ENCODE results near the gene NOM1.
A peak's percentile ranks its signal among the peaks of the same experiment; 100 is the strongest.

Gene NOM1

GRCh38 chr7:157017603-157018327, 68.3 kb downstream of the NOM1 start:
- DNase-seq, result peak; percentile 60 to 86

DNA sequence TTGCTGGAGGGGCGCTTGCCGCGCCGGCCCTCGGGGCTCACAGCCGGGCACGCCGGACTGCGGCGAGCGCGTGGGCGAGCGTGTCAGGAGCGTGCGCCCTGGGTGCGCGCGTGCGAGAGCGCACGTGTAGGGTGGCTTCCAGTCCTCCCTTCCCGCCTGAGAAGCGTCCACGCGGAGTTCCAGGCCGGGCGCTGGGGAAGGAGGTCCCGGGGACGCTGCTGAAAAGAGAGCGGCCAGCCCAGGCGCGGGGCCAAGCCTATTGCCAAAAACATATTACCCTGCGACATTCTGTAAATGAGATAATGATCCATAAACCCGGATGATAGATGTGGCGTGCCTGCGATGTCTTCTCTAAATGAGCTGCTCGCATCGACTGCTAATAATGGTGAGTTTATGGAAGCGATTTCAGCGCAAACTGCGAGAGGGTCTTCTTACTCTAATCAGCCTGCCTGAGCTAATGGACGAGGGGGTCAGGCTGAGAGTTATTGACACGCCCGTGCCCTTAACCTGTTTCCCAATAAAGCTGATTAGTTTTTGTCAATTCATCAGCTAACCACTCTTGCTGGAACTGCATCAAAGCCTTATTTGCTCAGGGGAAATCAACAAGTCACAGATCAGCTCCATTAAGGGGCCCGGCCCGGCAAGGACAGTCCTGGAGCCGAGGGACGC, 69.0 kb downstream of the NOM1 start:
- no peak for DNase-seq

DNA sequence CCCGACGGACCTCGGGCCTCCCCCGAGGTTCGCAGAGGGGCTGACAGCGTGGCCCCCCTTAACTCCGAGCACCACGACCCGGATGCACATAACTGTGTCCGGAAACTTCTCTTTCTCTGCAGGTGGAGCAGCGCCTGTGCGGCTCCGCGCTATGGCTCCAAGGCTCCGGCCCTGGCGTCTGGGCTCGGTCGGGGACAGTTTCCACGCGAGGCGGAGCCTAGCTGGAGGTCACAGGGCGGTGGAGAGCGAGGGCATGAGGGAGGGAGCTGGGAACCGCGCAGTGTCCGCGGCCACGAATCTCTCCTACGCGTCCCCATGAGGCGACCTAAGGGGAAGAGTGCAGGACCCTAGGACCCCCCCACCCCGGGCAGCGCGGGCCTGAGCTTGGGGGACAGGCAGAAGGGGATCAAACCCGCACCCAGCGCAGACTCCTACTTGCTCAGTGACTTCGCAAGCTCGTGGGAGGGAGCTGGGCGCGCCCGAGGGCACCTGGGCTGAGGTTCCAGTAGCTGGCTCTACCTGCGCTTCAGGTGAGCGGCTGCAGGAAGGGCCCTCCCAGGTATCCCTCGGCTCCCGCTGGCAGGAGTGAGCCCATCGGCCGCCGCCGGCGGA, 69.6 kb downstream of the NOM1 start:
- DNase-seq, result peak; percentile 53 to 87

GRCh38 chr7:157019718-157020451, 70.4 kb downstream of the NOM1 start:
- DNase-seq, result peak in 1 of 2 experiments; percentile 18

- no peak for DNase-seq
These were observed 71.1 kb downstream of the NOM1 start for GRCh38 chr7:157020514-157021070.

DNA sequence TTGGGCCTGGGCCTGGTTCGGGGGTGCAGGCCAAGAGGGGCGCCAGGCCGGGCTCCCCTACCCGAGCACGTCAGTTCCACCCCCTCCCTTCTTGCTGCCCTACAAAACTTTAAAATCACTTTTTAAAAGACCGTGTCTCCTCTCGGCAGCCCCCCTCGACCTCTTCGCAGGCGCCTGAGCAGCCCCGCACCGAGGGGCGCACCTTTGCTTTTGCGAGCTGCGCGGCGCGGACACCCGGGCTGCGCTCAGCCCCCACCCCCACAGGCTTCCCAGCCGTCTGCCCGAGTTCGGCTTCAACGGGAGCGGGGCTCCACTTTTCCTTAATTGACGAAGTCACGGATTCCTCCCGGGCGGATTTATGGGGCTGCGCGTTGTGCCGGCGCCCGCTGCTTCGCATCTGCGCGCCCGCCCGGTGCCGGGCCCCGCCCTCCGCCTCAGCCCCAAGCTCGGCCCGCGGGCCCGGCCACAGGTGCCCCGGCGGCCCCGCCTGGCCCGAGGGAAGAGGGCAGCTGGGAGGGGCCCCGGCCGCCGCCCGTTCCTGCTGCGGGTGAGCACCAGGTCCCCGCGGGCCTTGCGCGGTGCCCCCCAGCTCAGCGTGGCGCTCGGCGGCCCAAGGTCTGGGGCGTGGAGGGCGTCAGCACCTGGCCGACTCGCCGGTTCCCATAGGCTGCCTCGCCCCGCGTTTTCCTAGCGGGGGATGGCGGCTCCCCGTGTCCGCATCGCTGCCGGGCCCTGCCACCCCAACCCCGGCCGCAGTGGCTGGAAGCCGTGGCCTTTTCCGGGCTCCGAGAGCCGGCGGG, 71.8 kb downstream of the NOM1 start:
- DNase-seq, result no peak

- no peak for DNase-seq
These were observed 72.6 kb downstream of the NOM1 start for GRCh38 chr7:157021871-157022680.
